SU-DHL-6 (cell line): Measurements from ENCODE around the gene C13orf46.

Experiments
- H2AFZ ChIP-seq: fragments of 200-600 bp; sonication (generic); 2 replicates; pipeline ENCODE4 v1.6.1; 2014; ENCODE audit warnings: low read depth, mild to moderate bottlenecking, moderate library complexity, mixed read lengths, antibody characterized with exemption, low read length; ENCODE audit not compliant: severe bottlenecking
- H3F3A ChIP-seq: fragments of 200-600 bp; shearing (Covaris generic); 2 replicates; pipeline ENCODE4 v1.6.0; 2016; ENCODE audit warnings: antibody characterized with exemption, mild to moderate bottlenecking; ENCODE audit not compliant: insufficient read depth
- H3K27ac ChIP-seq: fragments of 200-600 bp; sonication (generic); 2 replicates; pipeline ENCODE4 v1.5.1; 2016; ENCODE audit warnings: low read depth, mild to moderate bottlenecking, low read length, moderate library complexity, mixed read lengths
- H3K27me3 ChIP-seq: fragments of 200-600 bp; sonication (generic), shearing (Covaris generic); 2 replicates; pipeline ENCODE4 v1.6.0; 2014; ENCODE audit warnings: mild to moderate bottlenecking, low read length
- H3K36me3 ChIP-seq: fragments of 200-600 bp; sonication (generic); 2 replicates; pipeline ENCODE4 v1.6.1; 2014; ENCODE audit warnings: mild to moderate bottlenecking, low read length, mixed read lengths
- H3K4me2 ChIP-seq: fragments of 300-600, 200-600 bp; shearing (Covaris generic), sonication (generic); 2 replicates; pipeline ENCODE4 v1.6.0; 2014; ENCODE audit warnings: low read length, low read depth, mild to moderate bottlenecking; ENCODE audit not compliant: poor library complexity, severe bottlenecking
- H3K4me3 ChIP-seq: fragments of 200-600 bp; sonication (generic); 2 replicates; pipeline ENCODE4 v1.5.1; 2014; ENCODE audit warnings: antibody characterized with exemption, low read length, mild to moderate bottlenecking, mixed read lengths; ENCODE audit not compliant: insufficient read depth, poor library complexity, severe bottlenecking
- H3K79me2 ChIP-seq: fragments of 200-600 bp; sonication (generic); 2 replicates; pipeline ENCODE4 v1.6.1; 2014; ENCODE audit warnings: mild to moderate bottlenecking, low read length, moderate library complexity; ENCODE audit not compliant: insufficient read depth
- H3K9ac ChIP-seq: fragments of 200-600 bp; sonication (generic); 2 replicates; pipeline ENCODE4 v1.7.0; 2014; ENCODE audit warnings: mild to moderate bottlenecking, low read length
- H3K9me2 ChIP-seq: fragments of 200-600 bp; sonication (generic); replicated peaks from 2 replicates; pipeline ENCODE4 v1.6.1; 2014; ENCODE audit warnings: low read length; ENCODE audit not compliant: insufficient read depth
- H3K9me3 ChIP-seq: fragments of 200-600 bp; sonication (generic); 2 replicates; pipeline ENCODE4 v1.6.1; 2014; ENCODE audit warnings: low read length, mixed read lengths; ENCODE audit not compliant: insufficient read depth
- H4K20me1 ChIP-seq: fragments of 200-600 bp; sonication (generic); 2 replicates; pipeline ENCODE4 v1.6.1; 2014; ENCODE audit warnings: low read depth, mild to moderate bottlenecking, antibody characterized with exemption, low read length, moderate library complexity, mixed read lengths
- EZH2phosphoT487 ChIP-seq: fragments of 200-600 bp; sonication (generic), shearing (Covaris generic); conservative IDR thresholded peaks from 2 replicates; pipeline ENCODE4 v1.6.1; 2018; ENCODE audit warnings: mild to moderate bottlenecking, antibody characterized with exemption, low read length, moderate library complexity, mixed read lengths
- TF ChIP-seq, protein P1 (sequence below): fragments of 200-600 bp; sonication (generic); IDR thresholded peaks from one replicate; pipeline ENCODE4 v1.5.1; 2017; ENCODE audit warnings: antibody characterized with exemption, mild to moderate bottlenecking, low read length, moderate library complexity; ENCODE audit not compliant: insufficient read depth, poor library complexity, severe bottlenecking

C13orf46 gene

DNA sequence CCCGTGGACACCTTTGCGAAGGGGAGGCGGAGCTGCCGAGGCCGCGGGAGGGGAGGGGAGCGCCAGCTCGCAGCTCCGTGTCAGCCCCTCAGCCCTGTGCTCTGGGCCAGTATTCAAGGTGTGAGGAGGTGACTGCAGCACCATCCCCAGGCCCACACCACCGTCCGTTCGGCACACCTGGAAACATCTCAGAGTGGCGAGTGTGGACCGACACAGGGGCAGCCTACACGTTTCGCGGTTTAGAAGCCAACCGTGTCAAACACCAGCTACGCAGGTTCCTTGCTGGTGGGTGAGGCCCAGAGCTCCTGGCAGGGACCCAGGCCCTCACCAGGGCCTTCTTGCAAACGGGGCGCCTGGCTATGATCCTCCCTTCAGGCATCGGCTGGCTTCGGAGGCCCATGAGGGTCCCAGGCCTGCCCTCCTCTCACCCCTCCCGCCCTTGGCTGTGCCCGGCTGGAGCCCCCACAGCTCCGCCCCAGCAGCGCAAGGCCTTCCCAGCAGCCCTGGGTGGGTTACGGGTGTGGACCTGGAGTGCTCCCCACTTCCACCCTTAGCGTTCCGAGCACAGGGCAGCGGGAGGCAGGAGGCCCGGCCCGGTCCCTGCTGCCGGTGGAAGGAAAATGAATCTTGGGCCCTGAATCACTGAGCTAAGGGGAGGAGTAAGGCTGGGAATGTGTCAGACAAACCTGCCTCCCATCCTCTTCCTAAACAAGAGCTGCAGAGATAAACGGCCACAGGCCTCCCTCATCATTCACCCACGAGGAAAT, 1.2 kb downstream of the C13orf46 start:
- no peaks in the 10 kb centered on the region for H4K20me1 ChIP-seq
- H3K27ac ChIP-seq, result no peak overlapping the region
- no peaks in the 10 kb centered on the region for H3K27me3 ChIP-seq
- H3K9ac ChIP-seq, result no peak overlapping the region
- H3F3A ChIP-seq, result no peaks in the 10 kb centered on the region
- H2AFZ ChIP-seq, result no peak overlapping the region
- no peak overlapping the region for H3K4me2 ChIP-seq
- H3K9me2 ChIP-seq, result no peaks in the 10 kb centered on the region
- no peak overlapping the region for H3K4me3 ChIP-seq
- H3K79me2 ChIP-seq, result no peaks in the 10 kb centered on the region
- TF ChIP-seq EZH2phosphoT487, result no peak
- TF ChIP-seq, protein P1, sequence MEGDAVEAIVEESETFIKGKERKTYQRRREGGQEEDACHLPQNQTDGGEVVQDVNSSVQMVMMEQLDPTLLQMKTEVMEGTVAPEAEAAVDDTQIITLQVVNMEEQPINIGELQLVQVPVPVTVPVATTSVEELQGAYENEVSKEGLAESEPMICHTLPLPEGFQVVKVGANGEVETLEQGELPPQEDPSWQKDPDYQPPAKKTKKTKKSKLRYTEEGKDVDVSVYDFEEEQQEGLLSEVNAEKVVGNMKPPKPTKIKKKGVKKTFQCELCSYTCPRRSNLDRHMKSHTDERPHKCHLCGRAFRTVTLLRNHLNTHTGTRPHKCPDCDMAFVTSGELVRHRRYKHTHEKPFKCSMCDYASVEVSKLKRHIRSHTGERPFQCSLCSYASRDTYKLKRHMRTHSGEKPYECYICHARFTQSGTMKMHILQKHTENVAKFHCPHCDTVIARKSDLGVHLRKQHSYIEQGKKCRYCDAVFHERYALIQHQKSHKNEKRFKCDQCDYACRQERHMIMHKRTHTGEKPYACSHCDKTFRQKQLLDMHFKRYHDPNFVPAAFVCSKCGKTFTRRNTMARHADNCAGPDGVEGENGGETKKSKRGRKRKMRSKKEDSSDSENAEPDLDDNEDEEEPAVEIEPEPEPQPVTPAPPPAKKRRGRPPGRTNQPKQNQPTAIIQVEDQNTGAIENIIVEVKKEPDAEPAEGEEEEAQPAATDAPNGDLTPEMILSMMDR, result no peak
- no peaks in the 10 kb centered on the region for H3K9me3 ChIP-seq
- H3K36me3 ChIP-seq, result no peaks in the 10 kb centered on the region

- no peak overlapping the region for H2AFZ ChIP-seq
- H3K27me3 ChIP-seq, result no peaks in the 10 kb centered on the region
- TF ChIP-seq, protein P1, result no peak
- no peak for TF ChIP-seq EZH2phosphoT487
- no peaks in the 10 kb centered on the region for H3K36me3 ChIP-seq
- no peak overlapping the region for H3K9ac ChIP-seq
- no peaks in the 10 kb centered on the region for H4K20me1 ChIP-seq
- H3K79me2 ChIP-seq, result no peaks in the 10 kb centered on the region
- H3K9me3 ChIP-seq, result no peaks in the 10 kb centered on the region
- H3K4me3 ChIP-seq, result no peak overlapping the region
- H3K9me2 ChIP-seq, result no peaks in the 10 kb centered on the region
- H3K4me2 ChIP-seq, result no peak overlapping the region
- H3K27ac ChIP-seq, result no peak overlapping the region
- H3F3A ChIP-seq, result no peaks in the 10 kb centered on the region
These were observed 2.2 kb downstream of the C13orf46 start for GRCh38 chr13:113971471-113972231.

GRCh38 chr13:113970810-113971470, 2.9 kb downstream of the C13orf46 start:
- H3K27me3 ChIP-seq, result no peaks in the 10 kb centered on the region
- H3K79me2 ChIP-seq, result no peaks in the 10 kb centered on the region
- no peaks in the 10 kb centered on the region for H4K20me1 ChIP-seq
- no peak overlapping the region for H3K4me2 ChIP-seq
- H3F3A ChIP-seq, result no peaks in the 10 kb centered on the region
- no peak overlapping the region for H3K27ac ChIP-seq
- H3K9me3 ChIP-seq, result no peaks in the 10 kb centered on the region
- no peak overlapping the region for H2AFZ ChIP-seq
- H3K4me3 ChIP-seq, result no peak overlapping the region
- no peak overlapping the region for H3K9ac ChIP-seq
- H3K36me3 ChIP-seq, result no peaks in the 10 kb centered on the region
- TF ChIP-seq, protein P1, result no peak
- no peak for TF ChIP-seq EZH2phosphoT487
- H3K9me2 ChIP-seq, result no peaks in the 10 kb centered on the region
